Stomach (tissue), 9 donors: Measurements from ENCODE around the gene FGF23. TPM values are rescaled to one million over a fixed set of nuclear protein-coding genes. Genes with fewer than 3 reads are reported as not detected.

Source experiments
- DNase-seq, 2 donors: peaks; one replicate each; pipeline versions ENCODE4 v3.0.0 to v3.0.0-alpha.2; 2013 to 2019
- H3K27ac ChIP-seq, 5 donors: fragments of 200-600 bp in 4 of 5; sonication (generic) in 4 of 5; one replicate each; pipeline ENCODE4 v1.5.1; 2013 to 2019; ENCODE audit warnings: mild to moderate bottlenecking in 1 of 5, moderate library complexity in 1 of 5
- H3K27me3 ChIP-seq, 3 donors: fragments of 200-600 bp; sonication (generic); one replicate each; pipeline ENCODE4 v1.5.1; 2017 to 2019; ENCODE audit warnings: mixed run types in 1 of 3
- H3K36me3 ChIP-seq, 4 donors: fragments of 200-600 bp; sonication (generic); 1 replicate in 3 of 4; 2 replicates in 1 of 4; pipeline ENCODE4 v1.5.1; 2016 to 2019
- H3K4me1 ChIP-seq, 4 donors: fragments of 200-600 bp; sonication (generic); one replicate each; pipeline ENCODE4 v1.5.1; 2016 to 2019
- H3K4me3 ChIP-seq, 4 donors: fragments of 200-600 bp; sonication (generic) in 3 of 4; one replicate each; pipeline ENCODE4 v1.5.1; 2016 to 2019; ENCODE audit warnings: mild to moderate bottlenecking in 1 of 4
- H3K9me3 ChIP-seq, 4 donors: fragments of 200-600 bp; sonication (generic); one replicate each; pipeline ENCODE4 v1.5.1; 2016 to 2019
- EP300 ChIP-seq: sonication (generic); formaldehyde crosslinking; IDR thresholded peaks from one replicate; pipeline ENCODE4 v1.6.1; 2017; ENCODE audit warnings: antibody characterized with exemption
- POLR2A ChIP-seq, 4 donors: fragments of 450-650 bp; IDR thresholded peaks; one replicate each; pipeline ENCODE4 v1.6.1; 2016; ENCODE audit warnings: antibody characterized with exemption in 4 of 4, control low read depth in 2 of 4, mild to moderate bottlenecking in 1 of 4, moderate library complexity in 1 of 4
- POLR2AphosphoS5 ChIP-seq, 3 donors: sonication (generic); formaldehyde crosslinking; IDR thresholded peaks; one replicate each; pipeline ENCODE4 v1.6.1; 2016; ENCODE audit warnings: antibody characterized with exemption in 3 of 3
- WGBS, 5 donors: extraction: QIAGEN DNeasy Blood & Tissue Kit in 3 of 5; methylation state at CpG; one replicate each; pipeline versions ENCODE4 v1.1.5 to v1.1.7; 2013 to 2018; 5-methylcytosine and 5-hydroxymethylcytosine counted together
- intact Hi-C: fragments of 100-400 bp; cut with DNase I; formaldehyde crosslinking; loops from one replicate; pipeline ENCODE4 v1.15.1; 2023; ENCODE audit warnings: low total_unique reads
- polyA plus RNA-seq, 3 donors: library from polyadenylated mRNA; stranded (reverse); fragments of 200-250 nt; gene quantifications; one replicate each; pipeline ENCODE4 v1.2.3, GENCODE V29; 2013
- total RNA-seq, 5 donors: library from RNA; depleted of rRNA; stranded (reverse); fragments of >200 nt; gene quantifications; one replicate each; pipeline versions ENCODE4 v1.1.0 to v1.2.3, GENCODE V29; 2014 to 2016
- TF ChIP-seq, protein P1 (sequence below), 7 experiments: fragments of 450-650 bp in 4 of 7; fragments of 200-600 bp in 3 of 7; sonication (generic) in 3 of 7; IDR thresholded peaks; one replicate each; pipeline ENCODE4 v1.5.1; 2016 to 2019; ENCODE audit warnings: antibody characterized with exemption in 7 of 7, control low read depth in 2 of 7, mild to moderate bottlenecking in 1 of 7
- donor health status: healthy with polysubstance abuse.
- donor health status: Bipolar disorder and iron deficiency.
- donor health status: healthy.

FGF23 gene
- total and polyA plus RNA-seq, 8 donors: not detected

DNA sequence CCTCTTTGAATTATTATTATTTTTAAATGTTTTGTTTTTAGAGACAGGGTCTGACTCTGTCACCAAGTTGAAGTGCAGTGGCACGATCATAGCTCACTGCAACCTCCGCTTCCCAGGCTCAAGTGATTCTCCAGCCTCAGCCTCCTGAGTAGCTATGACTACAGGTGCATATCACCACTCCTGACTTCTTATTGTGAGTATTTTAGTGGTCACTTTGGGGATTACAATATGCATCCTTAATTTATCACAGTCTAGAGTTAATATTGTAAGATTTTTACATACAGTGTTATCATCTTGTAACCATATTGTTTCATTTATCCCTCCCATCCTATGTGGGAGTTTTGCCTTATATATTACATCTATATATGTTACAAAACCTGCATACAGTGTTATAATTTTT, 13.4 kb downstream of the FGF23 start:
- DNase-seq: no peak
- H3K27me3 ChIP-seq: peaks cover 0 to 3% (median 0%) of the 10 kb centered on the region in 3 donors
- WGBS, 5 donors: 84 to 93% (median 89%) methylated on average over 2 of the region's 2 CpGs
- TF ChIP-seq, protein P1, sequence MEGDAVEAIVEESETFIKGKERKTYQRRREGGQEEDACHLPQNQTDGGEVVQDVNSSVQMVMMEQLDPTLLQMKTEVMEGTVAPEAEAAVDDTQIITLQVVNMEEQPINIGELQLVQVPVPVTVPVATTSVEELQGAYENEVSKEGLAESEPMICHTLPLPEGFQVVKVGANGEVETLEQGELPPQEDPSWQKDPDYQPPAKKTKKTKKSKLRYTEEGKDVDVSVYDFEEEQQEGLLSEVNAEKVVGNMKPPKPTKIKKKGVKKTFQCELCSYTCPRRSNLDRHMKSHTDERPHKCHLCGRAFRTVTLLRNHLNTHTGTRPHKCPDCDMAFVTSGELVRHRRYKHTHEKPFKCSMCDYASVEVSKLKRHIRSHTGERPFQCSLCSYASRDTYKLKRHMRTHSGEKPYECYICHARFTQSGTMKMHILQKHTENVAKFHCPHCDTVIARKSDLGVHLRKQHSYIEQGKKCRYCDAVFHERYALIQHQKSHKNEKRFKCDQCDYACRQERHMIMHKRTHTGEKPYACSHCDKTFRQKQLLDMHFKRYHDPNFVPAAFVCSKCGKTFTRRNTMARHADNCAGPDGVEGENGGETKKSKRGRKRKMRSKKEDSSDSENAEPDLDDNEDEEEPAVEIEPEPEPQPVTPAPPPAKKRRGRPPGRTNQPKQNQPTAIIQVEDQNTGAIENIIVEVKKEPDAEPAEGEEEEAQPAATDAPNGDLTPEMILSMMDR (IDR thresholded peaks at IDR 0.05): no peak
- TF ChIP-seq POLR2A (IDR thresholded peaks at IDR 0.05): no peak
- no peak for TF ChIP-seq EP300
- TF ChIP-seq POLR2AphosphoS5 (IDR thresholded peaks at IDR 0.05): no peak
- no peaks in the 10 kb centered on the region for H3K36me3 ChIP-seq
- intact Hi-C loops: no loop called here
- H3K4me3 ChIP-seq: no peak overlapping the region
- no peaks in the 10 kb centered on the region for H3K4me1 ChIP-seq
- no peaks in the 10 kb centered on the region for H3K9me3 ChIP-seq
- no peak overlapping the region for H3K27ac ChIP-seq

DNA sequence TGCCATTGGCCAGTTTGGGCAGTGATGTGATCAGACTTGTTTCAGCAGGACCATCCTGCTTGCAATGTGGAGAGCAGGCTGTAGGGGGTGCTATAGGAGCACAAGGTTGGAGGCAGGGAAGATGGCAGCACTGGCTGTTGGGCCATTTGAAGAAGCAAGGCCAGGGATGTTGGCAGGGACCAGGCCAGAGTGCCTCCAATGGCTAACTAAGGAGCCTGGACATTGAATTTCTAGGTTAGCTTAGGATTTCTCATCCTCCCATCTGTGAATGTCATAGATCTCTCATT, 23.5 kb downstream of the FGF23 start:
- no peaks in the 10 kb centered on the region for H3K27me3 ChIP-seq
- no peak overlapping the region for H3K4me3 ChIP-seq
- H3K27ac ChIP-seq: no peak overlapping the region
- peaks cover 0 to 28% (median 26%) of the 10 kb centered on the region in 4 donors for H3K36me3 ChIP-seq
- intact Hi-C loops: no loop called here
- H3K4me1 ChIP-seq: no peaks in the 10 kb centered on the region
- peaks cover 0 to 5% (median 0%) of the 10 kb centered on the region in 4 donors for H3K9me3 ChIP-seq
- DNase-seq: peak in 1 of 2 donors; percentile 24
- TF ChIP-seq POLR2A (IDR thresholded peaks at IDR 0.05) (no peak), POLR2AphosphoS5 (IDR thresholded peaks at IDR 0.05) (no peak), EP300 (no peak)
- TF ChIP-seq, protein P1 (IDR thresholded peaks at IDR 0.05): no peak

DNA sequence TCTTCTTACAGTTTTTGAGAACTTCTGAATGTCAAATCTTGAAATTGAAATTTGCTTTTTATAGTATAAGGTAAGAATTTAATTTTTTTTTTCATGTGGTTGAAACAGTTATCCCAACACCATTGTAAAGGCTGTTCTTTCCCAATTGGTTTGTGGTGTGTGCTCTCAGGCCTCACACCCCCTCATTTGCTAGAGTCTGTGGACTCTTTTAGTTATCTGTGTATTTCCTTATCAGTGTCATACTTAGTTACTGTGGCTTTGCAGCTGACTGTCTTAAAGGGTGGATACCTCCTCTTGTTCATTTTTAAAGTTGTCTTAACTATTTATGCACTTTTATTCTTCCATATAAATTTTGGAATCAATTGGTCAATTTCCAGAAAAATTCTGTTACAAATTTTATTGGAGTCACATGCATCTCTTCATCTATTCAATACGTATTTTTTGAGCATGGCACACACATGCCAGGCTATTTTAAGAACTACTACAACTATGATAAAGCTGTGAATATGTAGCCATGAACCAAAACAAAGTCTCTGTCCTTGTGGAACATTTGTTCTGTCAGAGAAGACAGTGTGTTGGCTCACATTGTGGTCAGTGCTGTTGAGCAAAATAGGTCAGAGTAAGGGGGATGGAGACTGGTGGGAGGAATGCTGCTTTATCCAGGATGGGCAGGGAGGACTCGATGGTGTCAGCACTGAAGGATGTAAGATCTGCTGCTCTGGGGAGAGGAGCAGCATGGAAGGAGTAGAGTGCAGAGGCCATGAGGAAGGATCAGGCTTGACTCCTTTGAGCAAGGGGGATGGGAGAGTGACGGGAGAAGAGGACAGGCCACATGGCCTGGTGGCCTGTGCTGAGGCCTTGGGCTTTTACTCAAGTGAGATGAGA, 24.1 kb downstream of the FGF23 start:
- no peak overlapping the region for H3K27ac ChIP-seq
- H3K36me3 ChIP-seq: peaks cover 0 to 34% (median 31%) of the 10 kb centered on the region in 4 donors
- no peak for TF ChIP-seq POLR2A (IDR thresholded peaks at IDR 0.05)
- TF ChIP-seq EP300: no peak
- TF ChIP-seq POLR2AphosphoS5 (IDR thresholded peaks at IDR 0.05): no peak
- TF ChIP-seq, protein P1 (IDR thresholded peaks at IDR 0.05): no peak
- H3K9me3 ChIP-seq: peaks cover 0 to 5% (median 0%) of the 10 kb centered on the region in 4 donors
- no peak overlapping the region for H3K4me3 ChIP-seq
- intact Hi-C loops: no loop called here
- no peaks in the 10 kb centered on the region for H3K27me3 ChIP-seq
- DNase-seq: no peak
- H3K4me1 ChIP-seq: no peaks in the 10 kb centered on the region
- 79 to 85% (median 83%) methylated on average over 3 of the region's 3 CpGs for WGBS, 5 donors

DNA sequence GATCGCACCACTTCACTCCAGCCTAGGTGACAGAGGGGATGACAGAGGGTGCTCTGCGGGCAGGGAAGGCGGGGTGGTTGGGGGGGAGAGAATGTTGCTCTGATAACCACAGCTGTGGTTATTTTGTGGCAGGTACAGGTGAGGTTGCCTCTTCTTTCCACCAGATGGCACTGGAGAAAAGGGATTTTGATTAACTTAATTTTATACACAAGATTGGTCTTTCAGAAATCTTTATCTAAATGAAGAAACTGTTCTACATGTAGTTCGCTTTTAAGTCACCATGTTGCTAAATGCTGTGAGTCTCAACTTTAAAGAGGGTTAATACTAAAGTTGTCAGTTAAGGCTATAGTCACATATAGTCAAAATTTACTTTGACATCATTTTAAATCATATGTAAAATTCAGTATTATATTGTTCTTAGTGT, 25.7 kb downstream of the FGF23 start:
- DNase-seq: peak in 1 of 2 donors; percentile 46
- Histone ChIP-seq H3K9me3 (no peaks in the 10 kb centered on the region), H3K36me3 (peaks cover 0 to 50% (median 45%) of the 10 kb centered on the region in 4 donors), H3K4me3 (no peak overlapping the region), H3K4me1 (no peaks in the 10 kb centered on the region), H3K27me3 (no peaks in the 10 kb centered on the region), H3K27ac (no peak overlapping the region)
- intact Hi-C loops: no loop called here
- WGBS, 5 donors: 34 to 60% (median 45%) methylated on average over 4 of the region's 4 CpGs
- TF ChIP-seq POLR2A (IDR thresholded peaks at IDR 0.05): no peak
- TF ChIP-seq, protein P1 (IDR thresholded peaks at IDR 0.05): peak in 2 of 7 experiments; percentile 19 to 41
- no peak for TF ChIP-seq EP300
- TF ChIP-seq POLR2AphosphoS5 (IDR thresholded peaks at IDR 0.05): no peak
